Measurements from ENCODE around the gene CFAP20DC. TPM values are rescaled to one million over a fixed set of nuclear protein-coding genes. Genes with fewer than 3 reads are reported as not detected.

CFAP20DC gene
- total and polyA plus RNA-seq, 2 of the 8 experiments (the other 6 are each of a cell fraction or from before 2014, with no cell fraction given): 2.2 to 2.8 TPM

DNA sequence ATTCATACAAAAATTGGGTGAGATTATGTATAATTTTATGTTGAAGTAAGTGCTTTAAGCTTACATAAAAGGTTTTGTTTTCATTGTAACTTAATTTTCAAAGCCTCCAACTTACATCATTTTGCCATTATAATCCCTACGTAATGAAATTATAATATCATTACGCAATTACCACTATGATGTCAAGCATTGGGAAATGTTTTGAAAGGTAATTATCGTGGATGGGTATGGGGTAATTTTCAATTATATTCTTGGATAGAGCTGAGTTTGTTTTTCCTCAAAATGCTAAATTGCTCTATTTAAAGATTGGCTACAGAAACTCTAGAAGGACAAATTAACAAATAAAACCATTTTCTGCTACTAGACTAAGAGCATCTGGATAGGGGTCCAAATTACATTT is 303.1 kb downstream of the CFAP20DC start:
- H3K4me1 ChIP-seq (replicated peaks in 1 of 4; ENCODE audit: control insufficient read depth in 3 of 4, insufficient read depth in 4 of 4, low read length in 3 of 4): no peaks in the 10 kb centered on the region
- no peak overlapping the region for H2BK5ac ChIP-seq (ENCODE audit: low read depth, low read length)
- no peak overlapping the region for H3K27ac ChIP-seq (ENCODE audit: low read depth, low read length)
- H2AFZ ChIP-seq (ENCODE audit: low read length): no peak overlapping the region
- H3K9me3 ChIP-seq (ENCODE audit: insufficient read depth in 2 of 2, low read depth in 1 of 2, low read length in 1 of 2): no peaks in the 10 kb centered on the region
- H3K36me3 ChIP-seq (ENCODE audit: control insufficient read depth in 2 of 4, insufficient read depth in 4 of 4, low read length in 3 of 4): no peaks in the 10 kb centered on the region
- no peak overlapping the region for H2BK15ac ChIP-seq (ENCODE audit: low read length)
- H2BK120ac ChIP-seq (replicated peaks; ENCODE audit: low read depth, low read length): no peak overlapping the region
- DNase-seq (ENCODE audit: low read depth in 1 of 2, low spot score in 2 of 2): no peak
- H3K9ac ChIP-seq (replicated peaks in 1 of 4; ENCODE audit: extremely low read depth in 1 of 4, low read depth in 3 of 4, low read length in 3 of 4): no peak overlapping the region
- TF ChIP-seq CEBPB (IDR thresholded peaks at IDR 0.05; ENCODE audit: low read depth, low read length): peak; percentile 35; the same call in 1 of the 2 replicates
- no peak for TF ChIP-seq KDM5A (IDR thresholded peaks at IDR 0.05; ENCODE audit: low read length)
- no peak for TF ChIP-seq CBX8 (IDR thresholded peaks at IDR 0.05; ENCODE audit: borderline replicate concordance, low read depth, low read length)
- H2BK20ac ChIP-seq (ENCODE audit: low read length): no peak overlapping the region
- ChIA-PET CTCF (ENCODE audit: partially characterized antibody) (no interaction called here), POLR2A (ENCODE audit: partially characterized antibody) (no interaction called here)
- H3K4ac ChIP-seq (replicated peaks; ENCODE audit: insufficient read length, low read depth, low read length): no peak overlapping the region
- H4K5ac ChIP-seq (ENCODE audit: insufficient read length, low read depth, low read length): no peak overlapping the region
- no peak overlapping the region for H2AK5ac ChIP-seq (ENCODE audit: low read depth, low read length)
- H3K56ac ChIP-seq (replicated peaks; ENCODE audit: insufficient read length, low read depth, low read length): no peak overlapping the region
- H3K4me3 ChIP-seq (ENCODE audit: extremely low read depth in 1 of 4, insufficient read depth in 2 of 4, low read depth in 3 of 4, low read length in 4 of 4): no peak overlapping the region
- H3K14ac ChIP-seq (ENCODE audit: insufficient read length): no peak overlapping the region
- no peaks in the 10 kb centered on the region for H3K23me2 ChIP-seq (ENCODE audit: low read depth, low read length)
- FAIRE-seq: no peak
- no peak overlapping the region for H3K23ac ChIP-seq (ENCODE audit: insufficient read length)
- no peak overlapping the region for H2BK12ac ChIP-seq (ENCODE audit: low read depth, low read length)
- H4K8ac ChIP-seq (ENCODE audit: extremely low read depth, insufficient read depth, low read length): no peak overlapping the region
- H4K20me1 ChIP-seq (replicated peaks in 1 of 2; ENCODE audit: control insufficient read depth in 1 of 2, insufficient read depth in 2 of 2, low read length in 2 of 2): no peaks in the 10 kb centered on the region
- no peaks in the 10 kb centered on the region for H3K79me2 ChIP-seq (ENCODE audit: control insufficient read depth in 1 of 2, insufficient read depth in 2 of 2, low read length in 2 of 2)
- H3K18ac ChIP-seq (ENCODE audit: extremely low read depth, low read length): no peak overlapping the region
- no peaks in the 10 kb centered on the region for H3K27me3 ChIP-seq (replicated peaks in 1 of 4; ENCODE audit: control insufficient read depth in 3 of 4, extremely low read depth in 1 of 4, insufficient read depth in 3 of 4, low read length in 3 of 4)
- H3K79me1 ChIP-seq (ENCODE audit: low read depth, low read length): no peaks in the 10 kb centered on the region
- 95% methylated on average over 3 of the region's 3 CpGs; no CpG with 5 or more reads in 1 of the 2 experiments for WGBS, 2 experiments (ENCODE audit: extremely low coverage in 1 of 2, insufficient coverage in 1 of 2, insufficient read length in 1 of 2, insufficient replicate concordance in 2 of 2, low coverage in 1 of 2, low lambda C conversion rate in 2 of 2, missing lambda C conversion rate in 1 of 2)
- H3K4me2 ChIP-seq (ENCODE audit: insufficient read depth in 1 of 2, low read depth in 2 of 2, low read length in 2 of 2): no peak overlapping the region
- no peak overlapping the region for H4K91ac ChIP-seq (replicated peaks; ENCODE audit: insufficient read length, low read length)

All from H1 (cell line).